ENCODE results near the gene ACAA1. TPM values are rescaled to one million over a fixed set of nuclear protein-coding genes. Genes with fewer than 3 reads are reported as not detected.
"Not testable (repeated sequence)": the region's sequence is repeated elsewhere in the genome, so short reads cannot be mapped to it uniquely, and the experiment has no call there.

The ACAA1 gene
- total RNA-seq, 1 donor from 2014 or later, result 47.8 TPM

- not testable (repeated sequence) for DNase-seq
Observed at GRCh38 chr3:38134517-38135143, 2.3 kb downstream of the ACAA1 start.

- no peak for DNase-seq
Observed at GRCh38 chr3:38133557-38134405, 3.1 kb downstream of the ACAA1 start.

GRCh38 chr3:38133209-38133556, 3.7 kb downstream of the ACAA1 start:
- no peak for DNase-seq

GRCh38 chr3:38131621-38132369, 5.1 kb downstream of the ACAA1 start:
- no peak for DNase-seq

DNA sequence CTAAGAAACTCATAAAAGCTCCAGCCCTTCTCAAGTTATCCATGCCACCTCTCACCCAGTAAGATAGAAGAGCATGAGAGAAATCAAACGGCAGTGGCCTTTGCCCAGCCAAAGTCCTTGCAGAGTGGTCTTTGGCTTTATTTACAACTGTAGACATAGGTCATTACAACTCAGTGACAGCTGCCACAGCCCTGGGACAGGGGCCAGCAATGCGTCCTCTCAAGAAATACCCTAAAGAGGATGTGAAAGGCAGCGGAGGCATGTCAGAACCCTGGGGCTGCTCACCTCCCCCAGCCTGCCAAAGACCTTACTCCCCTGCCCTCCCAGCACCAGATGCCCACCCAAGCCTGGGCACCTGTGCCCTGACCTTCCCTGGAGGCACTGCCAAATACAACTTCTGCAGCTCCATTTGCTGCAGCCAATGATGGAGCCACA, 6.3 kb downstream of the ACAA1 start:
- DNase-seq, result no peak

DNA sequence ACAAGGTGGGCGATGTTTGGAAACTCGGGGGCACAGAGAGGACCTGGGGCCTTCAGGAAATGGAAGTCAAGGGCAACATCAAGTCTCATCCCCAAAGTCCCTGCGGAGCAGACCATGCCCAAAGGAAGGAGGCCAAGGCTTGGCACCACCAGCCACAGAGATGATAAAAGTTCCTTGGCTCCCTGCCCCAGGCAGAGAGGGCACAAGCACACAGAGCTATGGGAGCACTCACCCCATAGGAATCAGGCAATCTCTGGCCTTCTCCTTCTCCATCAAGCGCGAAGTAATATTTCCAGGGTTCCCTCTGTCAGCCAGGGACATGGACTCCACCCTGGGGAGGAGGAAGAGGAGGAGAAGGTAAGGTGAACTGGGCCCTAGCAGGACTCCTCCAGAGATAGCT, 7.9 kb downstream of the ACAA1 start:
- no peak for DNase-seq

DNA sequence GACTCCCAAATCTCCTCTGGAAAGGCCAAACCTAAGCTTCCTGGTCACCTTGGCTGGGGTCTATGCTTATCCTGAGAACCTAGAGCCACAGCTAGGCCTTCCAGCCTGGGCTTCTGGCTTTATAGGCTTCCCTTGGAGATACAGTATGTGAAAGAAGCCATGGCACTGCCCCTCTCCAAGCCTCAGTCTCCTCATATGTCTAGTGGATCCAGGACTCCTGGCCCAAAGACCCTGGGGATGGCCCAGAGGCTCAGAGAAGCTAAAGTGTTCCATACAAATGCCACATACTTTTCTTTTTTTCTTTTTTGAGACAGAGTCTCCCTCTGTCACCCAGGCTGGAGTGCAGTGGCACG, 8.6 kb downstream of the ACAA1 start:
- DNase-seq, result no peak

GRCh38 chr3:38127611-38128302, 9.2 kb downstream of the ACAA1 start:
- DNase-seq, result no peak

GRCh38 chr3:38126121-38126892, 10.6 kb downstream of the ACAA1 start:
- no peak for DNase-seq

- DNase-seq, result no peak
Observed at GRCh38 chr3:38125305-38126120, 11.4 kb downstream of the ACAA1 start.

DNA sequence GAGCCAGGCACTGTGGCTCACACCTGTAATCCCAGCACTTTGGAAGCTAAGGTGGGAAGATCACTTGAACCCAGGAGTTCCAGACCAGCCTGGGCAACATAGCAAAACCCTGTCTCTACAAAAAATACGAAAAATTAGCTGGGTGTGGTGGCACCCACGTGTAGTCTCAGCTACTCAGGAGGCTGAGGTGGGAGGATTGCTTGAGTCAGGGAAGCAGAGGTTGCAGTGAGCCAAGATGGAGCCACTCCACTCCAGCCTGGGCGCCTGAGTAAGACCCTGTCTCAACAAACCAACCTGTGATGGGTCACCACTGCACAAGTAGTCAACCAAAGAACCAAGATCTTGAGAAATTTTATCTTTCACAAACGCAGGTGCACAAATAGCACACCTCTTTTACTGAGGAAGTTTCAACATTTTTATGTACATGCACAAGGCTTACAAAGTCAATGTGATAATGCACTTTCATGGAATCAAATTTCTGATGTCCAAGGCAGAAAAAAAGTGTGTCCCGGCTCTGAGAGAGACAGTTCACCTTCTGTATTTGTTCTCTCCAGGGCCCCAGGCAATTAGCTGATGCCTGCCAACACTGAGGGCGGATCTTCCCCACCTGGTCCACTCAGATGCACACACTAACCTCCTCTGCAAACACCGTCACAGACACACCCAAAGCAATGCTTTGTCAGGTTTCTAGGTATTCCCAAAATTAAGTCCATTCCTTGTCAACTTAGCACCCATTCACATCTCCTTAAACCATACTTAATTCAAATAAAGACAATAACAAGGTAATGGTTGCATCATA, 12.4 kb downstream of the ACAA1 start:
- DNase-seq, result no peak

GRCh38 chr3:38122712-38123290, 14.1 kb downstream of the ACAA1 start:
- no peak for DNase-seq

GRCh38 chr3:38121832-38122461, 15.0 kb downstream of the ACAA1 start:
- DNase-seq, result no peak

DNA sequence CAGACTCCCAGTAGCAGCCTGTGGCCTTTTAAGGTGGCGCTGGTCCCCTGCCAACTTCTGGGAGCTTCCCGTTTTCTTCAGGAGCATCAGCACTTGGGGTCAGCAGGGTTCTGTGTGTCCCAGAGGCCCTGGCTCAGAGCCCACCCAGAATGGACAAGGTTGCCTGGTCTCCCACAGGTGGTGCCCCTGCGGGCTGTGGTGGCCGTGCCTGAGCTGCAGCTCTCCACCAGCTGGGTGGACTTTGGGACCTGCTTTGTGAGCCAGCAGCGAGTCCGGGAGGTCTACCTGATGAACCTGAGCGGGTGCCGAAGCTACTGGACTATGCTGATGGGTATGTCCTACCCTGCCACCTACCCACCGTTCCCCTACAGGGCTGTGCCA, 15.5 kb downstream of the ACAA1 start:
- DNase-seq, result no peak

- DNase-seq, result no peak
Observed at GRCh38 chr3:38120693-38121450, 16.1 kb downstream of the ACAA1 start.

DNA sequence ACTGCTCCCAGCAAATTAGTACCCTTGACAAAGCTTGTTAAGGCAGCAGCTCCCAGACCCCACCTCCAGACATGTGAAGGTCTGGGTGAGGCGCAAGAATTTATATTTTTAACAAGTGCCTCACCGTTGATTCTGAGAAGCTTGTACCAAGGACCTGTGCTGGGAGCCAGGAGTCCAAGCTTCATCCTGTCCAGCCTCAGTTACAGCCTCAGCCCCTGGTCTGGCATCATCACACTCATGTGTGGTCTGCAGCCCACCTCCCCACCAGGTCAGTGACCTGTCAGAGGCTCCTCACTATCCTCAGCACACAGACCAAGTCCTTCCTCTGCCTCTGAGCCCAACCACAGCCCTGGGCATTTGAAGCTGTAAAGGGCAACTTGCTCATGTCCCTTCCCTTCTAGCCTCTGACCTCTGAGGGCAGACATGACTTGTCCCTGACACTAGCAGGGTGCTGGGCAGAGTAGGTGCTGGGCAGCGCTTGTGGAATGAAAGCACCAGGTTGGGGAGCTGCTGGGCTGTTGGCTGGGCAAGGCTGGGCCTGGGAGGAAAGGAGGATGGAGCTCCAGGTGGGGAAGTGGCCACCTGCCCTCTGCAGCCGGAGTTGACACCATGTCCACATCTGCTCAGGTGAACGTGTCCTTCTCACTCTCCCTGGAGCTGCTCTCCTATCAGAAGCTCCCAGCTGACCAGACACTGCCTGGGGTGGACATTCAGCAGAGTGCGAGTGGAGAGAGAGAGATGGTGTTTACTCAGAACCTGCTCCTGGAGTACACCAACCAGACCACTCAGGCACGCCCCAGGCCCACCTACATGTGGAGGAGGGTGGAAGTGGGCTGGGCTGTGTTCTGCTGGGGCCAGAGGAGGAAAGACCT, 16.9 kb downstream of the ACAA1 start:
- DNase-seq, result no peak

DNA sequence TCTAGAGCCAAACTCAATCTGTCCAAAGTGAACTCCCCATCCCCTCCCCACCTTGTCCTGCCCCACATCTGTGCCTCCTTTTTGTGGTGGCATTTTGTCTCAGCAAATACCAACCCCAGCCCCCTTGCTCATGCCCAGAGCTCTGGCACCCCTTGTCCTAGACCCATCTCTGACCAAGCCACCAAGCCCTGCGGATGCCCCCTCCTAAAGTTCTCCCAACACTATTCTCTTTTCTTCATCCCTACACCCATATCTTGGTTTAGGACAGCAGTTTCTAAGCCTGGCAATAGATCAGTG, 17.7 kb downstream of the ACAA1 start:
- DNase-seq, result no peak
